Heart right ventricle (tissue), 16 donors: ENCODE measurements around the gene ABRACL. TPM values are rescaled to one million over a fixed set of nuclear protein-coding genes. Genes with fewer than 3 reads are reported as not detected.

Experiments used
- ATAC-seq, 8 donors: fragments of 200-7000 bp; cut with Tn5 transposase; one replicate each; pipeline ENCODE4 v1.9.1; 2020; ENCODE audit warnings: mild to moderate bottlenecking in 8 of 8, moderate library complexity in 8 of 8, moderate number of reproducible peaks in 1 of 8
- DNase-seq, 2 donors: peaks; one replicate each; pipeline ENCODE4 v3.0.0-alpha.2; 2020
- H3K27ac ChIP-seq, 10 donors: fragments of 200-600 bp; sonication (generic) in 2 of 10; one replicate each; pipeline versions ENCODE4 v1.5.0 to v1.8.0; 2020 to 2022; ENCODE audit warnings: mild to moderate bottlenecking in 3 of 10
- H3K27me3 ChIP-seq, 7 donors: fragments of 200-600 bp; one replicate each; pipeline ENCODE4 v1.8.0; 2021 to 2022; ENCODE audit warnings: mild to moderate bottlenecking in 2 of 7
- H3K36me3 ChIP-seq, 9 donors: fragments of 200-600 bp; sonication (generic) in 1 of 9; one replicate each; pipeline versions ENCODE4 v1.5.0 to v1.8.0; 2020 to 2022; ENCODE audit warnings: mild to moderate bottlenecking in 2 of 9
- H3K4me1 ChIP-seq, 9 donors: fragments of 200-600 bp; sonication (generic) in 1 of 9; one replicate each; pipeline versions ENCODE4 v1.5.0 to v1.8.0; 2020 to 2022; ENCODE audit warnings: mild to moderate bottlenecking in 4 of 9
- H3K4me3 ChIP-seq, 10 donors: fragments of 200-600 bp; sonication (generic) in 2 of 10; one replicate each; pipeline versions ENCODE4 v1.5.0 to v1.8.0; 2020 to 2022; ENCODE audit warnings: mild to moderate bottlenecking in 7 of 10, moderate library complexity in 2 of 10
- H3K9me3 ChIP-seq, 11 donors: fragments of 200-600 bp in 10 of 11; sonication (generic) in 2 of 11; one replicate each; pipeline versions ENCODE4 v1.5.0 to v1.8.0; 2013 to 2022; ENCODE audit warnings: mild to moderate bottlenecking in 2 of 11, control low read depth in 1 of 11, moderate library complexity in 1 of 11
- CTCF ChIP-seq, 9 donors: fragments of 200-600 bp; sonication (generic) in 2 of 9; IDR thresholded peaks; one replicate each; pipeline versions ENCODE4 v1.5.0 to v1.8.0; 2021 to 2022; ENCODE audit warnings: antibody characterized with exemption in 9 of 9, mild to moderate bottlenecking in 5 of 9, moderate library complexity in 1 of 9
- WGBS, 2 donors: extraction: QIAGEN DNeasy Blood & Tissue Kit; methylation state at CpG; one replicate each; pipeline ENCODE4 v1.1.7; 2013; ENCODE audit warnings: inconsistent platforms in 1 of 2; 5-methylcytosine and 5-hydroxymethylcytosine counted together
- intact Hi-C, 10 donors: fragments of 100-400 bp; cut with DNase I; formaldehyde crosslinking; loops; one replicate each; pipeline versions ENCODE4 v1.11.1 to v1.14.2; 2022
- polyA plus RNA-seq, 2 donors: library from polyadenylated mRNA; stranded (reverse); fragments of 200-250 nt; gene quantifications; one replicate each; pipeline ENCODE4 v1.2.3, GENCODE V29; 2013
- total RNA-seq, 10 donors: library from RNA; stranded (reverse); fragmentation: NEBNext Ultra II Directional in 3 of 10; extraction: Animal tissue kit (Norgen Biotek cat#: 25700) in 3 of 10; gene quantifications; one replicate each; pipeline versions ENCODE4 v1.2.1 to v1.2.4, GENCODE V29; 2021 to 2023
- donor health status: Arrhythmogenic right ventricular cardiomyopathy.
- donor health status: ischemic (EF 13 %, LVEDD 7.1; RV severe dilation, severe dysfunction).
- donor health status: healthy with polysubstance abuse.
- donor health status: DM: no; HTN: yes; CAD: no.
- donor health status: DM: no; HTN: no; CAD: no.
- donor health status: ischemic (EF 25% LVEDD 6.9; RV normal size, moderate dysfunction).
- donor health status: ischemic (EF 25% LVEDD 5.7; RV mildly dilated, moderate dysfunction).
- donor health status: healthy.
- donor health status: DM: yes; HTN: yes; CAD: no.
- donor health status: Ischemic cardiomyopathy.
- donor health status: ischemic (EF 35%, LVEDD 5.7; RV mildly dilated, moderate dysfunction).
- donor health status: nonischemic (EF 11% LVEDD 7.7; RV severe dilation, severe dysfunction).
- donor health status: DM: yes; HTN: yes; CAD: no.
- donor health status: PGD.
- donor health status: ischemic (EF 29% LVEDD 5.4; RV normal size, mild dysfunction).
- donor health status: nonischemic (EF 23%, LVEDD 6.1; RV moderate dilation, normal function).

ABRACL gene
- total and polyA plus RNA-seq, 12 donors, result 2.6 to 20.8 (median 5.6) TPM

- H3K4me1 ChIP-seq, result no peaks in the 10 kb centered on the region
- no peaks in the 10 kb centered on the region for H3K27me3 ChIP-seq
- no peak for DNase-seq
- no peak overlapping the region for H3K4me3 ChIP-seq
- 82 to 88% methylated on average over 3 of the region's 3 CpGs for WGBS, 2 donors
- no peaks in the 10 kb centered on the region for H3K9me3 ChIP-seq
- no peak for ATAC-seq
- no peak for TF ChIP-seq CTCF (IDR thresholded peaks at IDR 0.05)
- intact Hi-C loops, result no loop called here
- H3K36me3 ChIP-seq, result no peaks in the 10 kb centered on the region
- H3K27ac ChIP-seq, result no peak overlapping the region
Observed at GRCh38 chr6:139006477-139006876, 22.1 kb upstream of the ABRACL start.

GRCh38 chr6:139007428-139007827, 21.1 kb upstream of the ABRACL start:
- Histone ChIP-seq H3K4me1 (peaks cover 0 to 4% (median 0%) of the 10 kb centered on the region in 9 donors), H3K27me3 (no peaks in the 10 kb centered on the region), H3K36me3 (no peaks in the 10 kb centered on the region), H3K27ac (no peak overlapping the region), H3K4me3 (no peak overlapping the region), H3K9me3 (no peaks in the 10 kb centered on the region)
- intact Hi-C loops, result no loop called here
- DNase-seq, result no peak
- WGBS, 2 donors, result 95 to 100% methylated on average over 1 of the region's 1 CpG
- TF ChIP-seq CTCF (IDR thresholded peaks at IDR 0.05), result no peak
- ATAC-seq, result no peak

GRCh38 chr6:139008117-139008516, 20.4 kb upstream of the ABRACL start:
- no peaks in the 10 kb centered on the region for H3K27me3 ChIP-seq
- intact Hi-C loops, result no loop called here
- WGBS, 2 donors, result 76 to 77% methylated on average over 9 of the region's 9 CpGs
- H3K4me1 ChIP-seq, result peaks cover 0 to 4% (median 0%) of the 10 kb centered on the region in 9 donors
- H3K36me3 ChIP-seq, result no peaks in the 10 kb centered on the region
- H3K9me3 ChIP-seq, result no peaks in the 10 kb centered on the region
- no peak overlapping the region for H3K4me3 ChIP-seq
- DNase-seq (no peak), ATAC-seq (no peak)
- H3K27ac ChIP-seq, result no peak overlapping the region
- no peak for TF ChIP-seq CTCF (IDR thresholded peaks at IDR 0.05)

GRCh38 chr6:139010674-139011073, 17.9 kb upstream of the ABRACL start:
- peaks cover 0 to 4% (median 0%) of the 10 kb centered on the region in 9 donors for H3K4me1 ChIP-seq
- intact Hi-C loops, result no loop called here
- no peaks in the 10 kb centered on the region for H3K9me3 ChIP-seq
- no peak overlapping the region for H3K4me3 ChIP-seq
- H3K27ac ChIP-seq, result no peak overlapping the region
- DNase-seq (no peak), ATAC-seq (no peak)
- TF ChIP-seq CTCF (IDR thresholded peaks at IDR 0.05), result no peak
- no peaks in the 10 kb centered on the region for H3K36me3 ChIP-seq
- no peaks in the 10 kb centered on the region for H3K27me3 ChIP-seq

- no peaks in the 10 kb centered on the region for H3K36me3 ChIP-seq
- no peak overlapping the region for H3K4me3 ChIP-seq
- H3K9me3 ChIP-seq, result no peaks in the 10 kb centered on the region
- 41 to 43% methylated on average over 3 of the region's 3 CpGs for WGBS, 2 donors
- DNase-seq, result no peak
- no peak for ATAC-seq
- H3K27me3 ChIP-seq, result no peaks in the 10 kb centered on the region
- intact Hi-C loops, result no loop called here
- no peak for TF ChIP-seq CTCF (IDR thresholded peaks at IDR 0.05)
- no peak overlapping the region for H3K27ac ChIP-seq
- H3K4me1 ChIP-seq, result peaks cover 0 to 16% (median 9%) of the 10 kb centered on the region in 9 donors
Observed at GRCh38 chr6:139011980-139012379, 16.6 kb upstream of the ABRACL start.
